Sigmoid colon (tissue), 4 donors: ENCODE measurements around the gene SPRY4.

Source experiments
- CTCF ChIP-seq, 4 experiments: fragments of 450-650 bp in 3 of 4; fragments of 200-600 bp in 1 of 4; IDR thresholded peaks; one replicate each; pipeline ENCODE4 v1.5.1; 2016 to 2019; ENCODE audit warnings: antibody characterized with exemption in 4 of 4, mild to moderate bottlenecking in 3 of 4, moderate library complexity in 2 of 4
- EP300 ChIP-seq, 4 donors: sonication (generic); formaldehyde crosslinking; IDR thresholded peaks; one replicate each; pipeline ENCODE4 v1.6.1; 2017; ENCODE audit warnings: antibody characterized with exemption in 4 of 4
- POLR2A ChIP-seq, 2 donors: fragments of 450-650 bp; IDR thresholded peaks; one replicate each; pipeline ENCODE4 v1.6.1; 2016; ENCODE audit warnings: antibody characterized with exemption in 2 of 2, mild to moderate bottlenecking in 2 of 2, moderate library complexity in 2 of 2

GRCh38 chr5:142275496-142275895, 49.3 kb downstream of the SPRY4 start:
- no peak for TF ChIP-seq CTCF (IDR thresholded peaks at IDR 0.05)
- TF ChIP-seq POLR2A (IDR thresholded peaks at IDR 0.05) = no peak
- no peak for TF ChIP-seq EP300 (IDR thresholded peaks at IDR 0.05)
